ENCODE results near the gene BBS9.
"Not testable (repeated sequence)": the region's sequence is repeated elsewhere in the genome, so short reads cannot be mapped to it uniquely, and the experiment has no call there.

Gene BBS9

DNA sequence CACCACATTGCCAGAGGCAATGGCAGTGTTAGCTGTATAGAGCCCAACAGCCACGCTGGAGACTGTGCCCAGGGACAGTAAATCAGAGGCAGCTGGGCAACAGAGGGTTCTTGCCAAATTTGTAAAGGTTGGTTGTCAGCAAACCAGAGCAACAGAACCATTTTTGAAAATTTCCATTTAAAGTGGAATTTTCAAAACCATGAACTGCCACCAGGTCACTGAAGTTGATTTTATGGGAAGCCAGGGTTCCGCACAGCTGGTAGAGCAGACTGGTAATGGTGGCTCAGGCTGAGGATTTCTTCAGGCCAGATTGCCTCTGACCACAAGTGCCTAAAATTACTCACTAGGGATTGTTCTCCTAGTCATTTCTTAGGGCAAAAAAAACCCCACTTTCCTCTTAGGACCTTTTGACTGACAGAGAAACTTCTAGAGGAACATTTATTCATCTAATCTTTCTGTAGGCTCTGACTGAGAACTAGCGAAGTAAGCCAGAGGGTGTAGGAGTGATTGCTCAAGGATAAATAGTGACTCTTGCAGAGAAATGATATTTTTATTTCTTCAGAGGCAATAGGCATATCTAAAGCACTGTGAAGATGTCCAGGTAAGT is 342.4 kb downstream of the BBS9 start:
- DNase-seq (ENCODE audit: extremely low spot score, insufficient read length, low read depth) = no peak
- no peak for FAIRE-seq

DNA sequence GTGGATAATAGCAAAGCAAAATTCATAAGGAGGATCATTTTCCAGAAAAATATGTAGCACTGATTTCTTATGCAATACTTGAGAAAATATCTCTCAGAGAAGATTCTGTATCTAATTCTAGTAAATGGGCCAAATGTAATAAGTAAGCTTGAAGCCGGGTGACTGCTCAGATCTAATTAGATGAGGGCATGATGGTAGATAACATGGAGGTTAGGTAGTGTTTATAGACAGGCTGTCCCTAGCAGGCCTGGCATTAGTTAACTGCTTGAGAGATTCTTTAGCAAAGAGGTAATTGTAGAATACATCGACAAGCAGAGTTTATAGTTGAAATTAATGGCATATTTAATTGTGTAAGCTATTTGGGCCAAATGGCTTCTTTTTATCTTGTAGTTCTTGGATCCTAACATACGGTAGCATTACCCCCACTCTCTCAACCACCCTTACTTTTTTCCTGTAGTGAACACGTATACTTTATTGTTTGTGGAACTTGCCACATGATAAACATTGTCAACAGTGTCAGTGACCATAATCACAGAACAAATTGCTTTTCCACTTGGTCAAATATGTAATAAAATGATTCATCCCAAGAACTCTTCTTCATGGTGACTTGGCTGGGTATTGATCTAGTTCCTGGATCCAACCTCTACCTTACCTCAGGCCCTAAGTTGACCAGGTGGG is 343.1 kb downstream of the BBS9 start:
- no peak for FAIRE-seq

DNA sequence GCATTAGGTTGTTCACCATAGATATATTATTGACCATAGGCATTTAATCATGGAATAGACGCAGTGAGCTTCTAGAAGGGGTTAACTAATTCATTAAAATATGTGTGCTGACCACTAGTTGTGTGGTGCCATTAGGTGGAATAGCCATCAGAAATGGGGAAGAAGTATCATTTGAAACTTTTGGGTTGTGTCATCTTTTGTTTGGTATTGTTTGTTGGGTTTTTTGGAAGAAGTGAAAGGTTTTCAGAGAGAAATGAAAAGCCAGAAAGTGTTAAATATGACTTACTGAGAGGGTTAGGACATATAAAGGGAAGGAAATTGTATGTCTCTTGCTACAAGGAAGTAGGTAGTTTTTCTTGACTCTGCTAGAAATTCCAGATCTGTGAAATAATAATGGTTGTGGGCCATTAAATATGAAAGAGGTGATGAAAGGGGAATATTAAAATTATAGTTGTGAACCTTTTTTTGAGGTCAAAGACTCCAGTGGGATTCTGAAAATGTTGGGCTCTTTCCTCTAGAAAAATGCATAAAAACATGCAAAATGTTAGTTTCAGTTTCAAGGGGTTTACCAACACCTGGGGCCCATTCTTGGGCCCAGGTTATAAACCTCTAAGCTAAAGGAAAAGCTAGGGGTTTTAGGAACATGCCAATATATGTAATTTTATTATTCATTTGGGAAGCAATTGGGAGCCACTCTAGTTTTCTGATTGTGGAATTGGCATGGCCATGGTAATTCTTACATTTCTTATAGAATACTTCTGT is 348.5 kb downstream of the BBS9 start:
- no peak for DNase-seq (ENCODE audit: extremely low spot score, insufficient read length, low read depth)
- no peak for FAIRE-seq

More for the DNA sequence above, 343.1 kb downstream of the BBS9 start:
- no peak for DNase-seq (ENCODE audit: extremely low spot score, insufficient read length, low read depth)

DNA sequence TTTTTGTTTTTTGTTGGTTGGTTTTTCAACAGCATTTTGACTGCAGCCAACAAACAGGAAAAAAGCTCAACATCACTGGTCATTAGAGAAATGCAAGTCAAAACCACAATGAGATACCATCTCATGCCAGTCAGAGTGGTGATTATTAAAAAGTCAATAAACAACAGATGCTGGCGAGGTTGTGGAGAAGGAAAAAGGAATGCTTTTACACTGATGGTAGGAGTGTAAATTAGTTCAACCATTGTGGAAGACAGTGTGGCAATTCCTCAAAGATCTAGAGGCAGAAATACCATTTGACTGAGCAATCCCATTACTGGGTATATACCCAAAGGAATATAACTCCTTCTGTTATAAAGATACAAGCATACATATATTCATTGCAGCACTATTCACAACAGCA is 355.1 kb downstream of the BBS9 start:
- FAIRE-seq; DNase-seq (ENCODE audit: extremely low spot score, insufficient read length, low read depth): not testable (repeated sequence)

DNA sequence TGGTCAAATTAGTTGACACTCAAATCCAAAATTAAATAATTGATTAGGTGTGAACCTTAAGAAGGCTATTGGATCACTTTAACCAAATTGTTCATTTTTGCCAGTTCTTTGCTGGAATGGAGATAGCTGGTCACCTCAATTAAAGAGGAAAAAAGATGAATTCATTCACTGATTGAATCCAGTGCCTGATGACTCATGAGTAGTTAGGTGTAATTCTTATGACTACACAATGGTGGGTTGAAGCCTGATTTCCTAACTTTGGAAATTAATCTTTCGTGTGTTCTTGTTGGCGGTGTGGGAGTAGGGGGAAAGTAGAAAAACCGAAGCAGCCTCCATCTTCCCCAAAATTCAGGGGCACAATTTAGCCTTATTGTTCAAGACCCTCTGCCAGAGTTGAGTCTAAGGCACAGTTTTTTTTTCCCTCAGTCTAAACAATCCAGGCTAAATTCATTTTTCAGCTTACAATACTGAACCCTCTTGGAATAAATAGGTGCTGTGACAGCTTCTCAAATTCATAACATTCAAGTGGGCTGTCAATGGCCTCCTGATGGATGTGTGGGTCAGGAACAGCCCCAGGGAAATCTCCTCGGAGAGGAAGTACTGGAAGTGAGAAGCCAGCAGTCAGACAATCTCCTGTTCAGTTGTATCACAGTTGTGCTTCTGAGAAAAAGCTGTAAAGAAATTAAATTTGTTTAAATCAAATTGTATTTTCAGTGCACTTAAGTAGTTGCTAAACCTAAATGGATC is 356.6 kb downstream of the BBS9 start:
- DNase-seq (ENCODE audit: extremely low spot score, insufficient read length, low read depth) (no peak), FAIRE-seq (no peak)

DNA sequence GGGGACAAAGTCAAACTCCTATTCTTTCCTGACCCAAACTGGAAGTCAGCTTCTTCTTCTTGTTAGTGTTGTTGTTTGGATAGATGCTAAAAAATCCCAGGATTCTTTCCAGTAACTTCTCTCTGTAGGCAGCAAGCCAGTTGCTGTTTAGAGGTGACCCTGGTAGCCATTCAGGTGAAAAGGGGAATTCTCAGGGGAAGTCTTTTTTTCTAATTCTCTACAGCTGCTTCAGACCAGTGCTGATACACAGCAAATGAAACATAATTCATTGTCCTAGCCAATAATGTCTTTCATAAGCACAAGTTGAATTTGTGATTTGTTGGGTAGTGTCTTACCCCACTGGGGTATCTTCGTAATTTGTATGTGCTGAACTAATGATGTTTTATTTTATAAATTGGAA is 357.3 kb downstream of the BBS9 start:
- FAIRE-seq (no peak), DNase-seq (ENCODE audit: extremely low spot score, insufficient read length, low read depth) (no peak)

DNA sequence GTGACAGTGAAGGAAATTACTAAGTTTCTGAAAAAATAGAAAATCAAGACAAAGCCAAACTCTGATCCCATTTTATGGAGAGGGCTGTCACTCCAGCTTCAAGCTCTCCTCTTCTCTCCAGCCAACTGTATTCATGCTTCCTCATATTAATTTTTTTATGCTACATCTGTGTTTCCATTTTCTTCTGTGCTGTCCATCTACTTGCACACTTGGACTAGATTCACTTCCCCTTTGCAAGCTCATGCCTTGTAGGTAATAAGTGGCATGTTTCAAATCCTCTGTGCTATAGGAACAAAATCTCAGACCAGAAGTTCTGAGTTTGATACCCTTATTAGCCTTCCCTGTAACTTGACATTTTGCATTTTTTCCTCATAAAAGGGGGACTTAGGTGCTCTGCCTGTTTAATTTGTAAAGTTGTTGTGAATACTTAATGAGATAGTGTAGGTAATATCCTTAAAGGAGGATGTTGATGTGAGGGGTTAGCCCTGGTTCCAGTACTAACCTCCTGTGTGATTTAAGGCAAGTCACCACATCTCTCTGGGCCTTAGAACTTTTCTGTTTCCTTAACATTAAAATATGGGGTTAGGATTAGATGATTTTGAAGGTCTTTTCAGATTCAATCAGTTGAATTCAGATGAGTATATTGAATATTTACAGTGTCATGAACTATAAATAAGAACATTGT is 358.8 kb downstream of the BBS9 start:
- no peak for DNase-seq (ENCODE audit: extremely low spot score, insufficient read length, low read depth)
- FAIRE-seq = no peak

DNA sequence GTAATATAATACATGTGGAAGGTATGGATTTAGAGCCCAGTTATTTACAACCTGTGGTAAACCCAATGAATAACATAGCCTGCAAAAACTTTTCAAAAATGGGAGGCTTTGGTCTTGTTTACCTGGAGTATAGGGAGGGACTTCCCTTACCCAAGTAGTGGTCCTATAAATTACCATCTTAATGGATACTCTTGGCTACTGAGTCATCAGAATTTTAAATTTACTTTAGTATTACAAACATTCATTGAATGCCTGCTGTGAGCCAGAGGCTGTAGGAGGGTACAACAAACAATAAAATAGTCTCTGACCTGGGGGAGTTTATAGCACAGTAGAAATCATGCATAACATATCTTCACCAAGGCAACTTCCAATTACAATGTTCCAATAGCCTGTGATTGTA is 365.1 kb downstream of the BBS9 start:
- no peak for DNase-seq (ENCODE audit: extremely low spot score, insufficient read length, low read depth)
- no peak for FAIRE-seq

DNA sequence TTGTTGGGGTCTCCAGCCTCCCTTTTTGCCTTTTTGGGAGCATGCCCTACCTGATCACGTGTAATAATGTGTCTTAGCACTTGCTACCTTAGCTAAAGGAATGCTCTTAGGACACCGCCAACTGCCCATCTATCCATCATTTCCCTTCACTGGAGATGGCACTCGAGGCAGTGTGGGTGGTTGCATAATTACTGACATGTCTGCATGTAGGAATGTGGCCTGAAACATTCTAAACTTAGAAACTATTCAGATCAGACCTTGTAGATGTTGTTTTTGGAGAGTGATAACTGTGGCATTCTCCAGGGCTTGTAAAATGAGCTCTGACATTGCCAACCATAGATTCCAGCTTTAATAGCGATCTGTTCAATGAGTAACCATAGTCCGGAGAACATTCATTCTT is 365.8 kb downstream of the BBS9 start:
- FAIRE-seq = no peak
- DNase-seq (ENCODE audit: extremely low spot score, insufficient read length, low read depth) = no peak

DNA sequence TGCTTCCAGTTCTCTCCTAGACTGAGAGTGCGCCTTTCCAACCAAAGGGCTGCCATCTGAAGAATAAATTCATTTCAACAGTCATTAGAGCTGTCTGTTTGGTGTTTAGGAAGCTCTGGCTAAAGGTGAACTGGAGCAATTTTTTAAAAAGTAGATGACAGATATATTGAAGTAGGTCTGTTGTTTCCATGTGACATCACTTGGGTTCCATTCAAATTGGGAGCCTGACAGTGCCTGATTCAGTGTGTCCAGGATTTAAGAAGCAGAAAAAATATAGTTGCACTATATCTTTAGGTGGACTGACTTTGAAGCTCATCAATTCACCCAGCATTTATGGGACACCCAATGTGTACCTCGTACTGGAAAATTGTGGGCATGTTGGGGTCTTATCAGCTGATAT is 367.7 kb downstream of the BBS9 start:
- DNase-seq (ENCODE audit: extremely low spot score, insufficient read length, low read depth) = no peak

DNA sequence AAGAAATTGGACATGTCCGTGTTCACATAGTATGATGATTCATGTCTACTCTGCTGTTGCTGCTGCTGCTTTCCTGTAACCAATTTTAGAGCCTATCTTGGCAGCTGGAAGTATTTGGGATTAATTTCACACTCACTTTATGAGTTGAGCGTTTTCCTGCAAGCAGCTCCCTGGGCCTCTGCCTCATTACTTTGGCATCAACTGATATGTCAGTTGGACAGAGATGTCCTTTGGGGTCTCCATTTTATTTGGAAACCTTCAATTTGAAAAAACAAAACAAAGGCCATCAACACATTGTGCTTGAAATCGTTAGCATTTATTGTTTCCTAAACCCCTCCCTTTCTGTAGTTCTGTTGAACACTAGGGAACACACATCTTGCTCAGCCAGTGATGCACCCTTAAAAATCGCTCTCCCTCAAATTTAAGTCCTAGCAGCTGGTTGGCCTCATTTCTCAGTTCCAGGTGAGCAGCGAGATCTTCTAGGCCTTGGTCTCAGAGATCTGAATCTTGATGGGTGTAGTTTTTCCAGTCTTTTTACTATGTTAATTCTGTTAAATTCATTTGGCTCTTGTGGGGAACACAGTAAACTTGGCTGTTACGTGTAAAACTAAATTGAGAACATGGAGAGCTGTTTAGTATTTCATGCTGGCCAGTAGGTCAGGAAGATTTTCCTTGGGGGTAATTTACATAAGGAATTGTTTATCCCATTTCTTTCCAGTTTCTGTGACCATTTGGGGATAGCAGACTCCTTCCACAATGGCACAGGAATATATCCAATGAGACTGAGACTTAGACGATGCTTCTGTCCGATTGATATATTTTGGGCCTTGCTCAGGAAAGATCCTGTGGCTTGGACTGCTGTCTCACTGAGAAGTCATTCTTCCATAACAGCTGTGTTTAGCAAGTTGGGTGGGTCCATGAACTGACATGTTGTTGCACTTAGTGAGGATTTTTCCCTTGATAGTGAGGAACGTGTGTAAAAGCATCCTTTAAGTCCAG is 371.6 kb downstream of the BBS9 start:
- FAIRE-seq (no peak), DNase-seq (ENCODE audit: extremely low spot score, insufficient read length, low read depth) (no peak)

More for the DNA sequence above, 367.7 kb downstream of the BBS9 start:
- FAIRE-seq = no peak

DNA sequence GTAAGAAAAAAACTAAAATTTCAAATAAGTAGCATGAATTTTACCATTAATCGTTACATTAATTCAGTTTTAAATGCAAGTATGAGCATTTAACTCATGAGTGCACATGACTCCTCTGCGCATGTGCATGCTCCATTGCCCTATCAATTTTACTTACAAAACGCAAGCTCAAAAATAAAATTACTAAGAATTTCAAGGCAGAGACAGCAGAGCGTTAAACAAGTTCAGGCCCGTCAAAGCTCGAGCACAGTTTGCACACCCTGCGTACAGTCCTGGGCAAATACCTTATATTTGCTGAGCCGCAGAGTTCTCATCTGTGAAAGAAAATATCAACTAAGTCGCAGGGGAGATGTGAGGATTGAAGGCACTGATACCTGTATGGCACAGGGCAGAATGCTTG is 373.6 kb downstream of the BBS9 start:
- no peak for DNase-seq (ENCODE audit: extremely low spot score, insufficient read length, low read depth)
- FAIRE-seq = no peak

DNA sequence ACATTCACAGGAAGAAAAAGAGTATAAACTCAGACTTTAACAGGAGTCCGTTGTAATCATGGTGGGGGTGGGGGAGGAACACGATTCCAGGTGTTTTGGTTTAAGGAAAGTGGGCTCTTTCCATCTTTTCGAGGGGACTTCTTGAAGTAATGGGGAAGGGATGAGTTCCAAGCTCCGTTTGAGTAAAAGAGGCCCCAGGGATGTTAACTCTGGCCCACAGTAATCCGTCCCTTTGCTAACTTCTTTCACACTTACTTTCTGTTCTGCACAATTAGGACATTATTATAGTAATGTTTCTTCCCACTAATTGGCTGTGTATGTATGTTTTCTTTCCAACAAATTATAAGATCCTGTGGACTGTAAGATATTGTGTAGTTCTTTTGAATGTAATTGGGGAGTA is 374.4 kb downstream of the BBS9 start:
- DNase-seq (ENCODE audit: extremely low spot score, insufficient read length, low read depth) (no peak), FAIRE-seq (no peak)

DNA sequence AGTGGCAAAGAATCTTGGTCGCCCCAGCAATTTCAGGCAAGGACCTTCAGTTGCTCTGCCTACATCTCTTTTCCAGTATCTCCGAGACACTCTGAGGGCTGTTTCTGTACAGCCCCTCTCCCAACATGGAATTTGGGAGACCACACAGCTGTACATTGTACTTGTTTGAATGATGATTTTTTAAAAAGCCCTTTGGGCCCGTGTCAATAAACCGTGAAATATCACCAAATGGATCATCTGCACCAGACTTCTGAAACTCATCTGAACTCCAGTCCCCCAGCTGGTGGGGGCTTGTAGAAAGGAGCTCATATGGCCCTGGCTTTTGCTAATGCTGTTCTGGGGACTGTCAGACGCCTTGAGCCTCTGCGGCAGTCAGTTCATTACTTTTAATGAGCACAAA is 374.9 kb downstream of the BBS9 start:
- FAIRE-seq (no peak), DNase-seq (ENCODE audit: extremely low spot score, insufficient read length, low read depth) (no peak)

DNA sequence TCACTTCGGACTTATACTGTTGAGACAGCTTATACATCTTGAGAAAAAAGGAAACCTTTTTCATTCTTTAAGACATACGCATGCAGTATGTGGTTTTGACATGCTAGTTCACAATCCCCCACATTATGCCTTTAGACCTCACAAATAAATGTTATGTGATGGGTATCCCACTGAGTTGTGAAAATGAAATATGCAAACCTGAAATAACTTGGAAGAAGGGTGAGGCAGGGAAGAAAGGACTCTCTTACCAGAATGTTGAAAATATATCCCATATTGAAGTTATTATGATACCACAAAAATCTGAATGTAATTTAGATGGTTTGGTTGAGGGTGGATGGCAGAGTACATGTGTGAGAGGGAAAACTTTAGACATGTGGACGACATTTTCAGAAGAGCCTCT is 379.8 kb downstream of the BBS9 start:
- FAIRE-seq = no peak

DNA sequence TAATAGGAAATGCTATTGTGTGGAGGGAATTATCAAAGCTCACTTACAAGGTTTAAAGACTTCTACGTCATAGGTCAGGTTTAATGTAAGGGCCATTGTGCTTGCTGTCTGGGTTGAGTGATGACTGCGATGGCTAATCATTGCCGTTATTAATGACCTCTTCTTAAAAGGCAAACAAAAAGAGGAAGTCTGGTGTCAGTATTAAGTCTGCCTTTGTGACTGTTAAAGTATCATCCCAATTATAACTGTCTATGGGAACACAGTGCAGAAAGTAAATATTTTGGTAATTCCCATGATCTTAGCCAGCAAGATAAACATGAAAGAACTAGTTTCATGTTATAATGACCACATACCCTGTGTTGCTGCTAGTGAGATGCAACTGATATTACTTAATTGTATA is 382.4 kb downstream of the BBS9 start:
- no peak for DNase-seq (ENCODE audit: extremely low spot score, insufficient read length, low read depth)
- no peak for FAIRE-seq

More for the DNA sequence above, 379.8 kb downstream of the BBS9 start:
- no peak for DNase-seq (ENCODE audit: extremely low spot score, insufficient read length, low read depth)

DNA sequence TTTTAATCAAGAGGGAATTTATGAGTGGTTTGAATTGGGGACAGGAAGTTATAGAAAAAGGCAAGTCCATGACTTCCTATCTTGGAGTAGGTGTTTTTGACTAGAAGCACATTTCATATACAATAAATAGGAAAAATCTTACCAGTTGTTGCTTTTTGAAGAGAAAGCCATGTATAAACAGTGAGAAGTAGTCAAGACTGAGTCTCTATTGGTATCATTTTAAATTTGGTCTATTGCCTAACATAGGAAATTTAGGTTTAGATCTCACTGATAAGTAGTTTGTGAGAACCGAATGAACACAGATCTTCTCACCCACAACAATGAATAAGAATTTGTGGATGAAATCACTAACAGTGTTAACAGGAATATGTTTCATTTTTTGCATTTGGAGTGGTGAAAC is 387.2 kb downstream of the BBS9 start:
- FAIRE-seq (no peak), DNase-seq (ENCODE audit: extremely low spot score, insufficient read length, low read depth) (no peak)

DNA sequence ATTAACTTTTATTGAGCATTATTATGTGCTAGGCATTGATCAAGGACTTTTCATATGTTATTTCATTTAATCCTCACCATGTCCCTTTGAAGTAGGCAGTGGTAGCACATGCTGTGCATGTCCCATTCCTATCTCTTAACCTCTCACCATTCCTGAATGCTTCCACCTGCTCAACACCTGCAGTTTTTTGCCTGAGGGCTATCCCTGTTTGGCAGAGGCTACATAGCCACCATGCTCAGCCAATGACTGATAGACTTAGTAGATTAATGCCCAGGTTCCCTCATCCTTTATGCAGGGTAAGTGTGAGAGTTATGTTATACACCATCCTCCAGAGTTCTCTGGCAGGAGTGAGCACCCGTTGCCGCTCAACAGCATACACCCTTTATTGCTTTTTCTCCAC is 387.8 kb downstream of the BBS9 start:
- FAIRE-seq = no peak
- no peak for DNase-seq (ENCODE audit: extremely low spot score, insufficient read length, low read depth)

DNA sequence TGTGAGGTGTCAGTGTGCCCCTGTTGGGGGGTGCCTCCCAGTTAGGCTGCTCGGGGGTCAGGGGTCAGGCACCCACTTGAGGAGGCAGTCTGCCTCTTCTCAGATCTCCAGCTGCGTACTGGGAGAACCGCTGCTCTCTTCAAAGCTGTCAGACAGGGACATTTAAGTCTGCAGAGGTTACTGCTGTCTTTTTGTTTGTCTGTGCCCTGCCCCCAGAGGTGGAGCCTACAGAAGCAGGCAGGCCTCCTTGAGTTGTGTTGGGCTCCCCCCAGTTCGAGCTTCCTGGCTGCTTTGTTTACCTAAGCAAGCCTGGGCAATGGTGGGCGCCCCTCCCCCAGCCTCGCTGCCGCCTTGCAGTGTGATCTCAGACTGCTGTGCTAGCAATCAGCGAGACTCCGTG is 397.6 kb downstream of the BBS9 start:
- not testable (repeated sequence) for DNase-seq (ENCODE audit: extremely low spot score, insufficient read length, low read depth); FAIRE-seq

Measured in GM18507 (cell line).